A549 (cell line): ENCODE results near the gene DDIAS.
"Not testable (repeated sequence)": the region's sequence is repeated elsewhere in the genome, so short reads cannot be mapped to it uniquely, and the experiment has no call there.

Experiments
- CHD2 ChIP-seq: fragments of 150-350 bp; IDR thresholded peaks from 2 replicates; pipeline ENCODE4 v1.6.1; 2014; ENCODE audit warnings: low read length; ENCODE audit not compliant: partially characterized antibody
- CTCF ChIP-seq: fragments of >200 bp; sonication (Bioruptor Twin); formaldehyde crosslinking; IDR thresholded peaks from 3 replicates; pipeline ENCODE4 v1.5.1; 2016
- E2F6 ChIP-seq: IDR thresholded peaks from 2 replicates; pipeline ENCODE4 v1.6.1; 2012; ENCODE audit warnings: low read depth, borderline replicate concordance
- EP300 ChIP-seq, 2 experiments: fragments of >200 bp; sonication (Bioruptor Twin); formaldehyde crosslinking; IDR thresholded peaks; 2 replicates in 1 of 2; 3 replicates in 1 of 2; pipeline ENCODE4 v1.6.1; 2016 to 2017
- MAFK ChIP-seq: fragments of 450-650 bp; IDR thresholded peaks from 2 replicates; pipeline ENCODE4 v1.6.1; 2014; ENCODE audit not compliant: partially characterized antibody
- PBX3 ChIP-seq: IDR thresholded peaks from 2 replicates; pipeline ENCODE4 v1.6.1; 2012
- POLR2A ChIP-seq: IDR thresholded peaks from 2 replicates; pipeline ENCODE4 v1.6.1; 2012; ENCODE audit warnings: mild to moderate bottlenecking, low read length
- RARB ChIP-seq: fragments of 250-450 bp; sonication (Bioruptor Pico); IDR thresholded peaks from 2 replicates; pipeline ENCODE4 v1.8.0; 2021; ENCODE audit warnings: mild to moderate bottlenecking, moderate library complexity
- REST ChIP-seq: fragments of 200-600 bp; sonication (generic); IDR thresholded peaks from 2 replicates; pipeline ENCODE4 v1.6.1; 2016; ENCODE audit warnings: antibody characterized with exemption, mild to moderate bottlenecking, moderate library complexity
- ZFP36 ChIP-seq: fragments of 450-650 bp; IDR thresholded peaks from 2 replicates; pipeline ENCODE4 v1.6.1; 2014; ENCODE audit warnings: borderline replicate concordance; ENCODE audit not compliant: partially characterized antibody
- ZNF302 ChIP-seq: fragments of 250-450 bp; sonication (Bioruptor Pico); IDR thresholded peaks from 2 replicates; pipeline ENCODE4 v1.9.0; 2021; ENCODE audit warnings: inconsistent platforms, mild to moderate bottlenecking, moderate library complexity

GRCh38 chr11:82919786-82920185 lies 18.2 kb downstream of the DDIAS start:
- TF ChIP-seq POLR2A; PBX3; CTCF; CHD2; ZFP36; RARB (CRISPR knock-in tag); MAFK; ZNF302 (CRISPR knock-in tag); E2F6; REST; EP300 (IDR thresholded peaks at IDR 0.05): not testable (repeated sequence)
